Muscle of leg (tissue), 11 donors: ENCODE measurements around the gene CLRN2. TPM values are rescaled to one million over a fixed set of nuclear protein-coding genes. Genes with fewer than 3 reads are reported as not detected.
A peak's percentile ranks its signal among the peaks of the same experiment; 100 is the strongest.

Experiments used
- DNase-seq: peaks from one replicate; pipeline ENCODE4 v3.0.0; 2013
- H3K27ac ChIP-seq: one replicate; pipeline ENCODE4 v1.5.1; 2013; ENCODE audit warnings: mild to moderate bottlenecking, low read length, control low read depth
- H3K27me3 ChIP-seq: one replicate; pipeline ENCODE4 v1.6.1; 2013; ENCODE audit warnings: low read length; ENCODE audit not compliant: control insufficient read depth, insufficient read depth
- H3K36me3 ChIP-seq: one replicate; pipeline ENCODE4 v1.6.1; 2013; ENCODE audit warnings: low read length; ENCODE audit not compliant: control insufficient read depth, insufficient read depth
- H3K4me1 ChIP-seq: one replicate; pipeline ENCODE4 v1.6.1; 2013; ENCODE audit warnings: low read length; ENCODE audit not compliant: control insufficient read depth, insufficient read depth
- H3K4me3 ChIP-seq: one replicate; pipeline ENCODE4 v1.5.1; 2013; ENCODE audit warnings: low read length, control low read depth
- H3K9me3 ChIP-seq: replicated peaks from 2 replicates; pipeline ENCODE4 v1.6.1; 2013; ENCODE audit warnings: low read depth, low read length; ENCODE audit not compliant: control insufficient read depth
- WGBS: methylation state at CpG from one replicate; pipeline ENCODE4 v1.1.5; 2013; ENCODE audit warnings: missing lambda C conversion rate; ENCODE audit not compliant: insufficient coverage; 5-methylcytosine and 5-hydroxymethylcytosine counted together
- polyA plus RNA-seq, 8 donors: library from polyadenylated mRNA; unstranded; fragments of 120-200 nt; gene quantifications; one replicate each; pipeline versions ENCODE4 v1.2.1 to v1.2.3, GENCODE V29; 2013; ENCODE audit warnings: inconsistent platforms in 1 of 8, low replicate concordance in 1 of 8; ENCODE audit not compliant: insufficient read length in 8 of 8, insufficient read depth in 1 of 8
- total RNA-seq: library from RNA; stranded (reverse); fragments of 120-200 nt; gene quantifications from one replicate; pipeline ENCODE4 v1.2.4, GENCODE V29; 2013

CLRN2 gene
- total and polyA plus RNA-seq, 9 donors = not detected

DNA sequence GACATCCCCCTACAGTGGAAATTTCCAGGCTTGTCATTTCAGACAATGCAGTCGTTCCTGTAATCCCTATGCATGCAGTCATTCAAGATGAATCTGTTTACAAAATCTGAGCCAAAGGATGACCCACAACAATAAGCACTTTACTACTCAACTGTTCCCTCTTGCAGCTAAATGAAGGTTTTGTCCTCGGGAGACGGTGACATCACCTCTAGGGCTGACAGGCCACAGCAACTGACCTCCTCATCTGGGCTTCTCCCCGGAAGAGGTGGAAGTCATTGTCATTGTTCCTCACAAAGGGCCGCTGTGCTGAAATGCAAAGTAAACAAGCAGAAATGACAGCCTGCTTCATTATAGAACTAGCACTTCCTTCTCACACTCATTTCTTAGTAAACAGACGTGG, 29.2 kb downstream of the CLRN2 start:
- Histone ChIP-seq H3K36me3 (no peaks in the 10 kb centered on the region), H3K9me3 (no peaks in the 10 kb centered on the region), H3K4me1 (no peaks in the 10 kb centered on the region), H3K27me3 (no peaks in the 10 kb centered on the region), H3K27ac (no peak overlapping the region), H3K4me3 (no peak overlapping the region)
- peak; percentile 51 for DNase-seq
- 5% methylated on average over 2 of the region's 6 CpGs for WGBS

DNA sequence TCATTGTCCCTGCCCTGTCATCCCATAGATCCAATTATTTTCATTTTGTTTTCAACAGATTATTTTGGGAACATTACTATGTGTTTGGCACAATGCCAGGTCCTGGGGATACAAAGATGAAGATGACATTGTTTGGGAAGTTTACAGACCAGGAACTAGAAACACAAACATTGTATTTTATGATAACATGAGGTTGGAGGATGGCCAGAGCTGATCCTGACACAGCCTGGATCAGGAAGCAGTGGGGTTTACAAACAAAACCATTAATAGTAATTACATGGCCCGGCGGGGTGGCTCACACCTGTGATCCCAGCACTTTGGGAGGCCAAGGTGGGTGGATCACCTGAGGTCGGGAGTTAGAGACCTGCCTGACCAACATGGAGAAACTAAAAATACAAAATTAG, 29.9 kb downstream of the CLRN2 start:
- Histone ChIP-seq H3K36me3 (no peaks in the 10 kb centered on the region), H3K4me1 (no peaks in the 10 kb centered on the region), H3K4me3 (no peak overlapping the region), H3K9me3 (no peaks in the 10 kb centered on the region), H3K27ac (no peak overlapping the region), H3K27me3 (no peaks in the 10 kb centered on the region)
- peak; percentile 27 for DNase-seq
- WGBS = 40% methylated on average over 2 of the region's 3 CpGs

DNA sequence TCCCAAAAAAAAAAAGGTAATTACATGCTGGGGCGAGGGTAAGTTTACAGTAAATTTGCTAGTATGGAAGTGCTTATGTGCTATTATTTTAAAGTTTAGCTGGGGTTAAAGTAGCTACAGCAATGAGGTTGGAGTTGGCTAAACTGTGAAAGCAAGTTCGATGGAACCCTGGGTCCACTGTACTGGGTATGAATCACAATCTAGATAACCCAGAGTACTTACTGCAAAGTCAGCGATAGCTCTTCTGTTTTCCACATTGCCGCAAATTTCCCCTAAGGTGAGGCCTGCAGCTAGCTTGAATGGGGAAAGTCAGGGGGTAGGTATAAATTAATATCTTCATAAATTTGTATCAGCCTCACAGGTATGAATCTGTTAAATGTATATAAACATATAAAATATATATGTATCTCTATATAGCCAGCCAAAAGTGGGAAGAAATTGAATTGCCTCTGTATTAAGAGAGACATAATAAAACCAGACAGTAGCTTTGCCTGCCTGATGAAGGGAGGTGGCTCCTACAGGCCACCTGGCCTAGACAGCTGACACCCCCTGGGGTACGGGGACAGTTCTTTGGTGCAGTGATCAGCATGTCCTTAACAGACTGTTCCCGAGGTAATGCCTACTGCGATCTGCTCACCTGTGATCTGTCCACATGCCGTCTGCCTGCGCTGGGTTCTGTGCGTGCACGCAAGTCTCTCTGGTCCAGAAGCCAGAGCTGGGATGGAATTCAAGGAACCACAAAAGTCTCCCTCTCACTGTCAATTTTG, 30.6 kb downstream of the CLRN2 start:
- Histone ChIP-seq H3K36me3 (no peaks in the 10 kb centered on the region), H3K9me3 (no peaks in the 10 kb centered on the region), H3K4me3 (no peak overlapping the region), H3K27ac (no peak overlapping the region), H3K27me3 (no peaks in the 10 kb centered on the region), H3K4me1 (no peaks in the 10 kb centered on the region)
- no peak for DNase-seq
- 78% methylated on average over 3 of the region's 11 CpGs for WGBS

DNA sequence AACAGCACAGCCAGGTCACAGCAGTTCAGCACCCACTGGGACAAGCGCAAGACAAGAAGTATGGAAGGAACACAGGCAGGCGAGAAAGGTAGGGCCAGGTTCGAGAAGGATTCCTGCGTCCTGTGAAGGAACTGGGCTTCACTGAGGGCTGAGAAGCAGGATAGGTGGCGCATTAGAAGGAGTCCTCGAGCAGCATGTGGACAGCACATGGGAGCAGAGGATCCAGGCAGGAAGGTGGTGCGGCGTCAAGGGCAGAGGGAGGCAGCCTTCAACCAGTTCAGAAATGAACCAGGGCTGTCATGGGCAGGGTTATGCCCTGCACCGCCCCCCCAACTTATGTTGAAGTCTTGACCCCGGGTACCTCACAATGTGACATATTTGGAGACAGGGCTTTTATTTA, 31.3 kb downstream of the CLRN2 start:
- Histone ChIP-seq H3K9me3 (no peaks in the 10 kb centered on the region), H3K4me3 (no peak overlapping the region), H3K36me3 (no peaks in the 10 kb centered on the region), H3K4me1 (no peaks in the 10 kb centered on the region), H3K27ac (no peak overlapping the region), H3K27me3 (no peaks in the 10 kb centered on the region)
- no peak for DNase-seq
- 80% methylated on average over 10 of the region's 10 CpGs for whole genome bisulfite sequencing

DNA sequence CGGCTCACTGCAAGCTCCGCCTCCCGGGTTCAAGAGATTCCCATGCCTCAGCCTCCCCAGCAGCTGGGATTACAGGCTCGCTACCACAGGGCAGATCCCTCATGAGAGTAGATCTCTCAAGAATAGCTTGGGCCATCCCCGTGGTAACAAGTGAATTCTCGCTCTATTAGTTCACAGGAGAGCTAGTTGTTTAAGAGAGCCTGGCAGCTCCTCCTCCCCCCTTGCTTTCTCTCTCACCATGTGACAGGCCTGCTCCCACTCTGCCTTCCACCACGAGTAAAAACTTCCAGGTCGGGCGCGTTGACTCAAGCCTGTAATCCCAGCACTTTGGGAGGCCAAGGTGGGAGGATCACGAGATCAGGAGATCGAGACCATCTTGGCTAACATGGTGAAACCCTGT, 31.7 kb downstream of the CLRN2 start:
- Histone ChIP-seq H3K36me3 (no peaks in the 10 kb centered on the region), H3K9me3 (no peaks in the 10 kb centered on the region), H3K27ac (no peak overlapping the region), H3K27me3 (peaks cover 3% of the 10 kb centered on the region), H3K4me1 (no peaks in the 10 kb centered on the region), H3K4me3 (no peak overlapping the region)
- DNase-seq = no peak
- WGBS = 76% methylated on average over 5 of the region's 12 CpGs

DNA sequence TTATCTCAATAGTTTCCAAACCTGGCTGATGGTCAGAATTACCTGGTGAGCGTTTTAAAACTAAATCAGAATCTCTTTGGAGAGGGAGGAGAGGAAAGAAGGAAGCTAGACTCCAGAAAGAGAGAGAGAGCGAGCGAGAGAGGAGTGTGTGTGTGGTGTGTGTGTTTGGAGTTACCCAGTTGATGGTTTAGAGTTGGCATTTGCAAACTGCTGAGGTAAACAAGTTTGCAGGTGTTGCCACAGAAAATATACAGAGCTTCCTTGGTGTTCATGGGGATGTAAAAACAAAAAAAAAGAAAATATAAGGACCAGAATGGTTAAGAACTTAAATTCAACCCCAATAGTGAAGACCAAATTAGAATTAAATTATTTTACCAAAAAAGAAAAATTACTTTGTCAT, 35.6 kb downstream of the CLRN2 start:
- DNase-seq = no peak
- H3K27me3 ChIP-seq = peaks cover 6% of the 10 kb centered on the region
- H3K9me3 ChIP-seq = no peaks in the 10 kb centered on the region
- no peak overlapping the region for H3K4me3 ChIP-seq
- no peaks in the 10 kb centered on the region for H3K36me3 ChIP-seq
- no peaks in the 10 kb centered on the region for H3K4me1 ChIP-seq
- H3K27ac ChIP-seq = no peak overlapping the region
- 79% methylated on average over 3 of the region's 3 CpGs for WGBS

DNA sequence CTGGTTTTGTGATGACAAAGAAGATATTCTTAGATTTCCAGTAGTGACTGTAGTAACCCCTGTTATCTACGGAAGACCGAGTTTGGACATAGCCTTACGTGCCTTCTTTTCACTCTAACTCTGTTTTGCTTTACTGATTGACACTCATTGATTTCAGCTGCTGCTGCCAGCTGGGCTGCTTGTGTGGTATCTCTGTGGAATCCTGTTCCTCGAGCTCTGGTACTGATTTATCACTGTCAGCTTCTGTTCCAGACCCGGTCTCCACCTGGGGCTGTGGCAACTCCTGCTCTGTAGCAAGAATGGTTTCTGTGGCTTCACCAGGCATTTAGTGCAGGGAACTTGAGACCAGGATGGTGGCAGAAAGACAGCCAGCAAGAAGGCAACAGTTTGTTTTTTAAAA, 37.5 kb downstream of the CLRN2 start:
- DNase-seq = no peak
- no peaks in the 10 kb centered on the region for H3K4me1 ChIP-seq

DNA sequence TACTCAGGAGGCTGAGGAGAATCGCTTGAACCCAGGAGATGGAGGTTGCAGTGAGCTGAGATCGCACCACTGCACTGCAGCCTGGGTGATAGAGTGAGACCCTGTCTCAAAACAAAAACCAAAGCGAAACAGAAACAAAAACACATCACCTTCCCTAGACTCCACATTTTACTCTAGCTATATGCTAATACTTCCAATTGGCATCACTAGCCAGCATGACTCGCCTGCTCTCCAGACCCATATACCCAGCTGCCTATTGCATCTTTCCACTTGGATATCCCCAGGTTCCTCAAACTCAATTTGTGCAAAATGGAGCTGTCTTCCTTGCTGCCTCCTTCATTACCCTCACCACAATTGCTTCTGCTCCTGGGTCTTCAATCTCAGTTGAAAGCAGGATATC, 39.6 kb downstream of the CLRN2 start:
- H3K36me3 ChIP-seq = no peaks in the 10 kb centered on the region
- DNase-seq = no peak
- H3K27ac ChIP-seq = no peak overlapping the region
- H3K27me3 ChIP-seq = peaks cover 9% of the 10 kb centered on the region
- no peaks in the 10 kb centered on the region for H3K9me3 ChIP-seq
- no peaks in the 10 kb centered on the region for H3K4me1 ChIP-seq
- no peak overlapping the region for H3K4me3 ChIP-seq
- WGBS = 81% methylated on average over 2 of the region's 4 CpGs

More for the DNA sequence above, 37.5 kb downstream of the CLRN2 start:
- Histone ChIP-seq H3K4me3 (no peak overlapping the region), H3K36me3 (no peaks in the 10 kb centered on the region), H3K27ac (no peak overlapping the region), H3K27me3 (peaks cover 9% of the 10 kb centered on the region), H3K9me3 (no peaks in the 10 kb centered on the region)
- 23% methylated on average over 2 of the region's 5 CpGs for WGBS

DNA sequence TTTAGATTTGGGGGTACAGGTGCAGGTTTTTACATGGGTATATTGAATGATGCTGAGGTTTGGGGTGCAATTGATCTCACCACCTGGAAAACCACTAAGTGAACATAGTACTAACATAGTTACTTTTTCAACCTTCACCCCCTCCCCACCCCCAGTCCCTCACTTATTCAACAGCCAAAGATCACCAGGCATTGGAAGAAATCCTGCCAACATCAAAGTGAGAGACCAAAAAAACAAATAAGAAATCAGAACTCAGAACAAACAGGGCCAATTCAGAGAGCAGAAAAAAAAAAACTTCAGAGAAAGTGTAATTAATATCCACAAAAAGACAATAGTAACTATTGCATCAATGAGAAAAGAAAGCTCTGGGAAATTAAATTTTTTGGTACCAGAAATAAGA, 41.5 kb downstream of the CLRN2 start:
- DNase-seq = no peak
- Histone ChIP-seq H3K36me3 (no peaks in the 10 kb centered on the region), H3K4me1 (no peaks in the 10 kb centered on the region), H3K27ac (no peak overlapping the region), H3K27me3 (peaks cover 7% of the 10 kb centered on the region), H3K4me3 (no peak overlapping the region), H3K9me3 (no peaks in the 10 kb centered on the region)

DNA sequence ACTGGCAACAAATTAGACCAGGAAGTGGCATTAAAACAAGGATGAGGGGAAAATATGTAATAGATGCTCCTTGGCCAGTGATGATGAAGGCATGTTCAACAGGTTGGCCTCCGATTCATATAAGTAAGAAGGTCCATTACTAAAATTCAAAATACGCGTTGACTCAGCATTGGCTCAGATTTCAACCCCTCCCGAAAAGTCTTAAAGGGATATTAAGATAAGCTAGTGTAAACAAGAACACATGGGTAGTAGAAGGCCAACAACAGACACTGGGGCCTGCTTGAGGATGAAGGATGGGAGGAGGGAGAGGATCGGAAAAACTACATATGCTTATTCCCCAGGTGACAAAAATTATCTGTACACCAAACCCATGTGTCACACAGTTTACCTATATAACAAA, 42.9 kb downstream of the CLRN2 start:
- Histone ChIP-seq H3K4me3 (no peak overlapping the region), H3K27me3 (peaks cover 3% of the 10 kb centered on the region), H3K36me3 (no peaks in the 10 kb centered on the region), H3K4me1 (no peaks in the 10 kb centered on the region), H3K27ac (no peak overlapping the region), H3K9me3 (no peaks in the 10 kb centered on the region)
- no peak for DNase-seq
- WGBS = no CpG with 5 or more reads among the region's 5 CpGs
